ENCODE measurements around the gene ACAP3. TPM values are rescaled to one million over a fixed set of nuclear protein-coding genes. Genes with fewer than 3 reads are reported as not detected.

Gene ACAP3
- total RNA-seq, 1 experiment from 2014 or later: 30.7 TPM

- in situ Hi-C loops (cut with HindIII; ENCODE audit: low pct_unique_long_range_greater_than_20kb, low sequenced_read_pairs) (no loop called here), intact Hi-C loops (cut with micrococcal nuclease; ENCODE audit: unreplicated experiment) (no loop called here)
- TF ChIP-seq TCF7L2 (IDR thresholded peaks at IDR 0.05; ENCODE audit: low read depth, low read length): no peak
- no peak for TF ChIP-seq REST (IDR thresholded peaks at IDR 0.05; ENCODE audit: insufficient read depth in 1 of 2, low read depth in 2 of 2, low read length in 1 of 2)
- TF ChIP-seq SIN3A (IDR thresholded peaks at IDR 0.05; ENCODE audit: borderline replicate concordance, insufficient read depth, low read depth, low read length): no peak
- no peak for TF ChIP-seq CTCF (IDR thresholded peaks at IDR 0.05)
- TF ChIP-seq POLR2AphosphoS5 (IDR thresholded peaks at IDR 0.05; ENCODE audit: low read depth, low read length): no peak
- Histone ChIP-seq H3K4me1 (ENCODE audit: control insufficient read depth, insufficient read depth, low read length) (peaks cover 2% of the 10 kb centered on the region; the same call in 1 of the 2 replicates), H3K27ac (ENCODE audit: low read length) (no peak overlapping the region), H3K9me3 (ENCODE audit: control insufficient read depth, insufficient read depth, low read depth, low read length) (no peaks in the 10 kb centered on the region), H3K36me3 (ENCODE audit: control insufficient read depth, insufficient read depth, low read length) (no peaks in the 10 kb centered on the region), H3K4me3 (ENCODE audit: low read depth in 2 of 2, low read length in 2 of 2) (no peak overlapping the region), H3K27me3 (ENCODE audit: control insufficient read depth, insufficient read depth, low read length) (no peaks in the 10 kb centered on the region)
- ChIA-PET POLR2A (no interaction called here), CTCF (interaction anchor here (0.6 kb wide), 1 partner anchor 106 kb away, joined by 5 read pairs; no protein-coding TSS in a partner anchor)
- DNase-seq (ENCODE audit: low read depth, low spot score): no peak
- BruUV-seq (replicated peaks): no TSS peak
- ATAC-seq: no peak
Observed at GRCh38 chr1:1296070-1297061, 11.4 kb downstream of the ACAP3 start.

GRCh38 chr1:1295154-1295923 lies 12.4 kb downstream of the ACAP3 start:
- Histone ChIP-seq H3K36me3 (ENCODE audit: control insufficient read depth, insufficient read depth, low read length) (no peaks in the 10 kb centered on the region), H3K9me3 (ENCODE audit: control insufficient read depth, insufficient read depth, low read depth, low read length) (no peaks in the 10 kb centered on the region), H3K27me3 (ENCODE audit: control insufficient read depth, insufficient read depth, low read length) (no peaks in the 10 kb centered on the region), H3K4me3 (ENCODE audit: low read depth in 2 of 2, low read length in 2 of 2) (no peak overlapping the region), H3K4me1 (ENCODE audit: control insufficient read depth, insufficient read depth, low read length) (peaks cover 10% of the 10 kb centered on the region), H3K27ac (ENCODE audit: low read length) (no peak overlapping the region)
- no peak for TF ChIP-seq POLR2AphosphoS5 (IDR thresholded peaks at IDR 0.05; ENCODE audit: low read depth, low read length)
- no peak for TF ChIP-seq REST (IDR thresholded peaks at IDR 0.05; ENCODE audit: insufficient read depth in 1 of 2, low read depth in 2 of 2, low read length in 1 of 2)
- TF ChIP-seq CTCF (IDR thresholded peaks at IDR 0.05): no peak
- no peak for TF ChIP-seq SIN3A (IDR thresholded peaks at IDR 0.05; ENCODE audit: borderline replicate concordance, insufficient read depth, low read depth, low read length)
- no peak for TF ChIP-seq TCF7L2 (IDR thresholded peaks at IDR 0.05; ENCODE audit: low read depth, low read length)
- DNase-seq (ENCODE audit: low read depth, low spot score) (no peak), ATAC-seq (no peak)
- in situ Hi-C loops (cut with HindIII; ENCODE audit: low pct_unique_long_range_greater_than_20kb, low sequenced_read_pairs) (no loop called here), intact Hi-C loops (cut with micrococcal nuclease; ENCODE audit: unreplicated experiment) (no loop called here)
- no TSS peak for BruUV-seq (replicated peaks)
- ChIA-PET CTCF (no interaction called here), POLR2A (interaction anchor here (0.6 kb wide), 1 partner anchor 64 kb away, joined by 3 read pairs; no protein-coding TSS in a partner anchor)

Measured in Panc1 (cell line).